HG02759 (cell line): ENCODE results near the gene VPS16.
A peak's percentile ranks its signal among the peaks of the same experiment; 100 is the strongest.

ENCODE experiments used
- ATAC-seq: cut with Tn5 transposase; IDR thresholded peaks from one replicate; pipeline ENCODE4 v1.9.1; 2021; ENCODE audit warnings: mild to moderate bottlenecking, moderate library complexity; ENCODE audit not compliant: unreplicated experiment

The VPS16 gene

DNA sequence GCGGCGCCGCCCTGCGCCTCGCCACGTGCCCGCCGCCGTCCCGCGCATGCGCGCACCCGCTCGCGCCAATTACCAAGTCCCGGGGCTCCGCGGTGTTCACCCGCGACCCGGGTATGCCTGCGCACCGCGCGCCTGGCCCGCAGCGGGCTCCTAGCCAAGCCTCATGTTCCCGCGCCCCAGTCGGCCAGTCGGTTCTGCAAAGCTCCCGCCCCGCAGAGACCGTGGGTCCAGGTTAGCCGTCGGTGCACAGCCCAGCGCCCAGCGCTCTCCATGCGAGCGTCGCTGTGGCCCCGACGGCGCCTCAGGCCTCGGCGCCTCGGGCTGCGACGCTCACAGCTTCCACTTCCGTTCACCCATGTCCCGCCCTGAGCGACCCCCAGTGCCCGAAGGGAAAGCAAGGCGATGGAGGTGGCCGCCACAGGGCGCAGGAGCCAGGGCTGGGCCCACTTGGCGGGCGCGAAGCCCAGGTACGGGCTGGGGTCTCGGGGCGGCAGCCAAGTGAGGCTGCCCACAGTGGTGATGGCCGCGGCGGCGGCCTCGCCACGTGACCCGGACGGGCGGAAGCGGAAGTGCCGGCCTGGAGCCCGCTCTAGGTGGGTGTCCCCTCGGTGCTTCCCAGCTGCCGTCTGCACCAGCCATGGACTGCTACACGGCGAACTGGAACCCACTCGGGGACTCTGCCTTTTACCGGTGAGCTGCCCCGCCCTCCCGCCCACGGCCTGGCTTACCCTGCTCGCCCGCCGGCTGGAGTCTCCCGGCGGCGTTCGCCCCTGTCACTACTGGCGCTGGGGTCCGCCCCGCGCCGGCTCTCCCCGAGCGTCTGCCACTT lies at the start of gene VPS16, which contains the start of gene PCED1A:
TSS of gene VPS16 (plus strand) at position 608 of the 829 bp plus-strand sequence. CDS start at position 638, 30 bp downstream.
TSS of gene PCED1A (minus strand) at position 518 of the 829 bp plus-strand sequence. CDS start 743 bp downstream, outside the sequence.
- ATAC-seq: peak; percentile 98

DNA sequence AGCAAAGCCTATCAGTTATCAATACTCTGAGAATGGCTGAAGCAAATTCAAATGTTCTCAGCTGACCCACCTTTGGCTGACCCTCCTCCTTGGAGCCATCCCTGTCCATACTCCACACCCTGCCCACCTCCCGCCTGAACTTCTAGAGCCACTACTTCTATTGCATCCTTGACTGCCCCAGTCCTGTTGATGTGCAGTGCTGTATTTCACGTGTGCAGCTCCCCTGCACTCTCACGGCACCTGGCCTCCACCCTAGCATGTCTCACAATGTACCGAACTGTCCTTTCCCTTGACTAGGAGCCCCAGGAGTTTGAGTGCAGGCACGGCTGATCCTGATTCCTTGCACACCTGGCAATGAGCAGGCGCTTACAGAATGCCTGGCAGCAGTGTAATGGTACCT lies 47.1 kb upstream of the VPS16 start:
- ATAC-seq: no peak

DNA sequence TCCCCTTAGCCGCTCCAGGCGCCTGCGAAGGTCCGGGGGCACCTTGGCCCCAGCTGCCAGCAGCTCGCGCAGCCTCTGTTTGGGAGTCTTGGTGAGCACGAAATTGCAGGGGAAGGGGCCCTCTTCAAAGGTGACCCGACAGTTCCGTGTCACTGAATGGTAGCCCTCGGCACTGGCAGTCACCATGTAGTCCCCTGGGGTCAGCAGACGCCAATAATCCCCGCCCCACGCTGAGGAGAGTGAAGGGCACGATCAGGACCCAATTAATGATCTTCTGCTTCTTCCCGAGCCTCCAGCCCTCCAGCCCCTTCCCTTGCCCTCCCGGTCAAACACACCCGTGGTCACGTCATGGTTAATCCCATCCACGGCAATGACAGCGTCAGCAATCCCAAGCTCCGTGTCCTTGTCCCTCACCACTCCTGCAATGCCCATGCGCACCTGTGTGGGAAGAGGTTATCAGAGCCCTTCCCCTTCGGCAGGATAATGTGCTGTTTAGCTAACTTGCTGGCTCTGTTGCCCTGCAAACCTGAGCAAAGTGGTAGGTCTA lies 46.3 kb upstream of the VPS16 start:
- no peak for ATAC-seq

DNA sequence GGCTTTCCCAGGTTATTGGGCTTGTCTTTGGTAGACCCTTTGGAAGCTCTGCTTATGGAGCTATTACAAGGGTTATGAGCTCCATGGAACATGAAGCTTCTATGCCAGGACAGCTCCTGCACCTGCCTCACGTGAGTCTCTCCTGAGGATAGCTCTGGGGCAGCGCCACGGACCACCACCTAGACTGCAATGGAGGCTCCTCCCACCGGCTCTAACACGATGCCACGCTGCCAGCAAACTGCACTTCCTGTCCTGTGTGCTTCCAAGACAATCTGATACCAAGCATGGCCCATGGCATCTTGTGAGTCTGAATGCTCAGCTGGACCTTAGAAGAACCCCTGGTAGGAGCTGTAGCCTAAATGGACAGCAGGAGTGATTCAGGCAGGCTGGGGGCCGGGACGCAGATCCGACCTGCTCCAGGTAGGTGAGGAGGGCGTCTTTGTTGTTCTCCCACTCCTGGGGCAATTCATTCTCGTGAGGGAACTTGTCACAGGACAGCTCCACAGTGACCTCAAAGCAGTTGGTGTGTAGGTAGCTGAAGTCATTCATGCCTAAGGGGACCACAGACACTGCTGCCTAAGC lies 45.6 kb upstream of the VPS16 start:
- no peak for ATAC-seq

DNA sequence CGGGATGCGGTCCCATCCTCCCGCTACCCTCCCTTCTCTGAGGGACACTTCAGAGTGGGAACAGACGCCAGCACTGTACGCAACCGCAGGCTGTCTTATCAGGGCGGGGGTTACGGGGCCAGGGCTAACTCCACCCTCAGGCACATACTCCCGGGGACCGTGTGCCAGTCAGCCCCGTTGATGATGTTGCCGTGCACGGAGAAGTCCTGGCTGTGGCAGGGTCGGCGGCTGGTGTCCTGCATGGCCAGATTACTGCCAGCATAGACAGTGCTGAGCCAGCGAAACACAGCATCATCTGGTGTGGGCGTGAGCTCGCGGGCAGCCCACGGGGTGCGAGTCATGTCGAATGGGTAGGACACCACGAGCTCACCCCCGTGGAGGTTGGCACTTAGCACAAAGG lies 45.1 kb upstream of the VPS16 start:
- no peak for ATAC-seq

DNA sequence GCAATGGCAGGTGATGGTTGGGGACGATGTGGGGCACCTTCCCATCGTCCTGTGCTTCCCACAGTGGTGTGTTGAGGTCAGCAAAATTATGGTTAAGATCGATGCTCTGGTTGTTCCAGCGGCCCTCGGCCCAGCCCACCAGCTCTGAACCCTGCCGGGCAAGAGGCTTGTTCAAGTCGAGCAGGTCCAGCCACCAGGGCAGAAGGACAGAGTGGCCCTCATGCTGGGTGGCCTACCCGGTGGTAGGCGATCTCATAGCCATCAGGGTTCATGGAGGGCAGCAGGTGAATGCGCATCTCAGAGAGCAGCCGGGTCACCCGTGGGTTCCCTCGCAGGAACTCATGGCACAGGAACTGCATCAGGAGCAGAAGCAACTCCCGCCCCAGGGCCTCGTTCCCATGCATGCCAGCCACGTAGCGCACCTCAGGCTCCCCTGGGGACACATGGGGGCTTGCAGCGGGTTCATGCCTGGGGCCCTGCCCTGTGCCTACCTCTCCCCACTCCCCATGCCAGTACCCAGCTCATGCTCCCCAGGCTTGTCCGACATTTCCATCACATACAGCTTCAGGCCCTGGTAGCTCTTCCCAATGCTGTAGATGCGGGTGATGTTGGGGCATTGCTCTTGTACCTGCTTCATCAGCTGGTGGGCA lies 44.4 kb upstream of the VPS16 start:
- ATAC-seq: no peak

DNA sequence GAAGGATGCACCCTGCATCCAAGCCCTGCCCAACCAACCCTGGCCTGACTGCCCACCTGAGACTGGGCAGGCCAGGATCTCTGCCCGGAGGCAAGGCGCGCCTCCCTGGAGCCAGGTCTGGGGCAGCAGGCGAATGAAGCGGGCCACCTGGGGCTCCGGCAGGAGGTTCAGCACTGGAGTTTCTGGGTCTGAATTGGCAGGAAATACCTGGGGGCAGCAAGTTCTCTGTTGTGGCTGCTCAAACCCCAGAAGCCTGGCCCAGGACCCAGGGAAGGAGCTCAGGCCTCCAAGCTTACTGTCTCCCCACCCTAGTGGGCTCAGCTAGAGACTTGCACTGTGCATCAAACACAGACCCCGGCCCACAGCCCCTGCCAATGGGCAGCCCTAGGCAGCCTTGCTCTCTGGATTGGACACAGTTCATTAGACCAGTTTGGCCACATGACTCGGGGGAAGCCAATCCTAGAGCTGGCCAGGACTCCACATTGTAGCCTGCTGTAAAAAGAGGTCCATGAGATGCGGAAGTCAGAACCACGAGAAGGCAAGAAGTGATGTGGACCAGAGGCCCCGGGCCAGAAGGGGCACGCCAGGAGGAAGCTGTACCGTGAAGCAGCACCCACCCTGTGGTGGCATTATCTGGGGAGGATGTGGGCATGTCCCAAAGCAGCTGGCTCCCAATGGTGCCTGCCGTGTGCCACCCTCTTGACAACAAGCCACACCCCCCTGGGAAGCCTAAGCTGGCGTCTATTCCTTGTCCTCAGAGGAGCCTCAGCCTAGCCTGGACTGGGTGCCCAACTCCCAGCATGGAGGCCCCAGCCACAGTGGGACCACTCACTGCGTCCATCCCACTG lies 43.2 kb upstream of the VPS16 start:
- ATAC-seq: no peak

DNA sequence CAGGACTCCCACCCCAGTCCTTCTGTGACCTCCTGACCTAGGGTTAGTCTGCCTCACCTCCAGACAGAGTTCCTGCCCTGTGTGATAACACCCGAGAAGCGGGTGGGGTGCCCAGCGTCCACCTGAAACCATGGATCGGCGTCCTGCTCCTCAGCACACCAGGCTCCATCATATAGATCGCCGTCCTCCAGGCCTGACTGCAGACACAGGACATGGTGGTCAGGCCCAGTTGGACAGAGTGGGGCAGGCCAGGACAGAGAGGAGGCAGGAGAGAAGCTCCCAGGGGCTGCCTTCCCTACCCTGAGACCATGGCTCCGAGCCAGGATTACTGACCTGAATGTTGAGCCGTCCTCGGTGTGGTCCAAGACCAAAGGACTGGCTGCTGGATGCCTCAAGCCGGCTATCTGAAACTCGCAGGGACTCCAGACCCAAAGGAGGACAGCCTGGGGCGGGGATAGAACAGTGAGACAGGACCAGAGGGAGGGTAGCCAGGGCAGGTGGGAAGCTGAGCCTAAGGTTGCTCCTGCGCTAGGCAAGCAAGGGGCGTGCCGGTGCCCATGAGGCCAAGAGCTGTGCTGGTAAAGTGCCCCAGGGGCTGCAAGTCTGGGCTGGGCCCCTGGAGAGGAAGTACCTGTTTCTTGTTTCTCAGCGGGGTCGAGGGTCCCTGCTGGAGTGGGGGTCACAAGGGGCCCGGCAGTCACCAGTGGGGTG lies 42.3 kb upstream of the VPS16 start:
- no peak for ATAC-seq

DNA sequence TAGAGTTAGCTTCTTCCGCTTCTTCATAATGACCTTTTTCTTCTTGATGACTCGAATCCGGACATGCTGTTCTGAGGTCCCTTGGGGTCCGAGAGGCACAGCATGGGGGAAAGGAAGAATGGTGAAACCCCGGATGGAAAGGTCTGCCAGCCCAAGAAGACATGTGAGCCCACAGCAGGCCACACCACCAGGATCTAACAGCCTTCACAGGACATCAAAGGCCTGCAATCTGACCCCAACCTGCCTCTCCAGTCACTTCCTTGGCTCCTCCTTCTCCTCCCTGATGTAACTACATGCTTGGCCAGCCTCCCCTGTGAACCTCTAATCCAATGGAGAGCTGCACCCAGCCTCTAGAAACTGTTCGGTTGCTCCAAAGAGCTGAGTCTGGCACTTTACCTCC lies 41.7 kb upstream of the VPS16 start:
- no peak for ATAC-seq

DNA sequence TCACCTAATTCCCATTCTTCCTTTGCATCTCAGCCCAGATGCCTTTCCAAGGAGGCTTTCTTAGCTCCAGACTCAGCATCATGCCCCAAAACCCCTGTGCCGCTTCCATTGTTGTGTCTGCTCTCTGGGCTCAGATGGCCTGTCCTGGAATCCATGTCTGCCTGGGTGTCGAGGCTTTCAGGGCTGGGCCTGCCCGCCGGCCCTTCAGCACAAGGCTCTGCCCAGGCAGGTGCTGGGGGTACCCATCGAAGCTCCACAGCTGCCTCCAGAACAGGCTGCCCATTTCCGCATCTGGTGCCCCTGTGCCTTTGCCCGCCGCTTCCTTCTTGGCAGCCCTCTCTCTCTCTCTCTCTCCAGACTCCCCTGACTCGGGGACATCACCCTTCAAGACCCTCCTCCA lies 41.3 kb upstream of the VPS16 start:
- ATAC-seq: no peak

DNA sequence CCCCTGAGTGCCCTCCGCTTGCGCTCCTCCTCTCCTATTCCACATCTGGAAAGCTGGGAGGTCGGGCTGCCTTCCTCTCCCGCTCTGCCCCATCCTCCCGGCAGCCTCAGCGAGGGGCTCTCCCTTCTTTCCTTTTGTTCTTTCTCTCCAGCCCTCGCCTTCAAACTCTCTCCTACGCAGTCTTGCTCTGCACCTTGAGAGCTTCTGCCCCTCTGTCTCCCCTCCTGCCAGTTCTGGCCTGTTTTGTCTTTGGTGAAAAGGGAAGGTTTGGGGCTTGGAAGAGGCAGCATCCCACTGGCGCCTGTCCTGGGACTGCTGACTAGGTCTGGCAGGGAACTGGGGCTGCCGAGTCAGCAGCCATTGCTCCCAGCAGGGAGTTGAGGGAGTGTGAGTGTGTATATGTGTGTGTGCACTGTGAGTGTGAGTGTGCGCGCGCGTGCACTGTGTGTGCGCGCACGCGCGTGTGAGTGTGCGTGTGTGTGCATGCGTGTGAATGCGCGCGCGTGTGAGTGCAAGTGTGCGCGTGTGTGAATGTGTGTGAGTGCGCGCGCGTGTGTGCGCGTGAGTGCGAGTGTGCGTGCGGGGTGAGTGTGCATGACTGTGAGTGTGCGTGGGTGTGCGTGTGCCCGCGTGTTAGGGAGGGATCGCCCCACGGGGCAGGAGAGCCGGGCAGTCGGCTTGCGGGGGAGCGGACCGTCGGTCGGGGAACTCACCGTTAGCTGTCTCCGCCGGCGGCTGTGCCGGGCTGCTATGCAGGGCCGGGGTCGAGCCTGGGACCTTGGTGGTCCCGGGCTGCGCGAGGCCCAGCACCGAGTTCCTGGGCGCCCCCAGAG lies 40.6 kb upstream of the VPS16 start:
- ATAC-seq: peak; percentile 27

DNA sequence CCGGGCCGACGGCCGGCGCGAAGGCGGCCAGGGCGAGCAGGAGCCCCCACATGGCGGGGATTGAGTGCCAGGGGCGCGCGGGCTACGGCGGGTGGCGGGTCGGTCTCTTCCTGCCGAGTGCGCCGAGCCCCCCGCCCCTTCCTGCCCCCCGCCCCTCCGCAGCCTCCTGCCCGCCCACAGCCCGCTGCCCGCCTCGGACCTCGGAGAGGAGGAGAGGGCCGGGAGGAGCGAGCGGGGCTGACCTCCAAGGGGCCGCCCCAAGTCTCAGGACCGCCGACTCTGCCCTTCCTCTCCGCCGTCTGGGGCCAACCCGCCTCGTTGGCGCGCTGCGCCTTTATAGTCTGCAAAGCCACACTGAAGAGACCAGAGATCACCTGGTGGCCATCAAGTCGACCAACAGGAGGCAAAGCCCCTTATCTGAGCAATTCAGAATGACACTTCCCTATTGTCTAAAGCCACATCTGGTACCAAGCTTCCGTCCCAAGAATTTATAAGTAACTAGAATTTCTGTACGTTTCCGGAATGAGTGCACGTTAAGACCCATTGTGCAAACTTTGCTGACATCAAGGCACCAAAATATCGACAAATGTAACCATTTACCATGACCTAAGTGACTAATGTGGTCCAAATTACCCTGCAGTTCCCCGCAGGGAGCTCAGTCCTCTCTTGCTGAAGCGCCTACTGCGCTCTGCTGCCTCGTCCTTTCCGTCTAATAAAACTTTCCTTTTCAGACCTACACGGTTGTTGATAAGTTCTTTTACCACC lies 39.8 kb upstream of the VPS16 start, which contains the start of gene CPXM1:
TSS of gene CPXM1 (minus strand) at position 107 of the 765 bp plus-strand sequence. CDS start at position 52, 55 bp downstream.
- peak; percentile 58 for ATAC-seq

DNA sequence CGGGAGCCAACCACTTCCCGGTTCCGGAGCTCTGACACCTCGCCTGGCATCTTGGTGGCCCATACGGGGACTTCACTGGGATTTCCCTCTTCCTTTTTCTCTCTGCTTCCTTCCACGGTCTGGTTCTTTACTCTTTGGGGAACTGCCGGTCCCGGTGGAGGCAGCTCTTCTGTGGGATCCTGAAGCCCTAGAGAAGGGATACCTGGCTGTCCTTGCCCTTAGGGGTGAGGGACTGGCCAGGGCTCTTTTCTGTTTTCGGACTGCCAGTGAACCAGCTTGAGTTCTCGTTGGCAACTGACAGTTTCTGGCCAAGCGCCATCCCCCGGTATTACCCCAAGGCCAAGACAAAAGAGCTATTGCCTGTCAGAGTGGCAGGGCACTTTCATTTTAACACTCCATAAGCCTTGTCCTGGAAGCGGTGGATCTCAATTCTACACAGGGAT lies 39.2 kb upstream of the VPS16 start:
- peak; percentile 10 for ATAC-seq

DNA sequence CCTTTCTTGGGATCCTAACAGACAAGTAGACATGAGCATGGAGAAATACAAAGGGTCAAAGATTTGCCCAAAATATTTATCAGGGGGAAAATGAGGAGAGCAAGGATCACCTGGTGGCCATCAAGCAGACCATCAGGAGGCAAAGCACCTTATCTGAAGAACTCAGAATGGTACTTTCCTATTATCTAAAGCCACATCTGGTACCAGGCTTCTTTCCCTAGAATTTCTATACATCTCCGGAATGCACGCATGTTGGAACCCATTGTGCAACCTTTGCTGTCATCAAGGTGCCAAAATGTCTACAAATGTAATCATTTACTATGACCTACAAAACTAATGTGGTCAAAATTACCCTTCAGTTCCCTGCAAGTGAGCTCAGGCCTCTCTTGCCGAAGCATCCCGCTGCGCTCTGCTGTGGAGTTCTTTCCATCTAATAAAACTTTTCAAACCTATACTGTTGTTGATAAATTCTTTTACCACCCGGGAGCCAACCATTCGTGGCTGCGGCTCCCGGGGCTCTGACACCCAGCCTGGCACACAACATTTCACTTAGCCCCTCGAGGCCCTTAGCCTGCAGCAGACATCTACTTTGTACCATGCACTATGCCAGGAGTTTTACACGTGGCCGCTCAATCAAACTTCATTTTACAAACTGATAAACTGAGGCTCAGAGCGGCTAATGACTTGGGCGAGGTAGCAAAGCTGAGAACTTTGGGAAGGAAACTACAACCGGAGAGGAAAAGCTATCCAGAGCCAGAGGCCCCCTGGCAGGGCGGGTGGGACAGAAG lies 36.3 kb upstream of the VPS16 start:
- no peak for ATAC-seq

DNA sequence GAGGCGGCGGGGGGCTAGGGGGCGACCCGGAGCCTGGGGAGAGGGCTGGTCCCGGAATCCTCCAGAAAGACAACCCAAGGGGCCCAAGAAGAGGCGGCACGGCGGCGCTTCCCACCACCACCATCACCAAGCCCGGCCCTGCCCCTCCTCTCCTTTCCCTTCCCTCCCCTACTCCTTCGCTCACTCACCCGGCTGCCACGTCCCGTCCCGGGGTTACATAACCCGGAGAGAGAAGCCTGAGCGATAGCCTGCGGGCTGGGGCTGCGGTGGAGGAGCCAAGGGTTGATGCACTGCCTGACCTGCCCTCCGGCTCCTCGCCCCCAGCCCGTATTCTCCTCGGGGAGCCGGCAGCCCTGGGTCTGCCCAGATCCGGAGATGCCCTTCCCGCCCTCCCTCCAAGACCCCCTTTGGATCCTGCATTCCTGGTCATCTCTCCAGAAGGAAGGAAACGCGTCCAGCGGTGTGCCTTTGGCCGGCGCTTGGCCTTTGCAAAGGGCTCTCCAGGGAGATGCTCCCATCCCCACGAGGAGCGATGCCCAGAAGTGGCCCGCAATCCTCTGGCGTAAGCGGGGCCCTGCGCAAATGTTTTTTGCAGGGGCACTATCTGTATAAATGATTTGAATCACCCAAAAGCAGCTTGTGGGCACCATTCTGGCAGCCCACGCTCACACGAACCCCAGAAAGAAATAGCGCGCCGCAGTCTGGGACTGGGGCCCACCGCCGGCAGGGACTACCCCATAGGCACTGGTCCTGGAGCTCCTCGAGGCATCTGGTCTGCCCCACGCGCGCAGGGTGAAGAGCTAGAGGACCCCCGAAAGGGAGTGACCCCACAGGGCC lies 35.5 kb upstream of the VPS16 start:
- ATAC-seq: no peak

DNA sequence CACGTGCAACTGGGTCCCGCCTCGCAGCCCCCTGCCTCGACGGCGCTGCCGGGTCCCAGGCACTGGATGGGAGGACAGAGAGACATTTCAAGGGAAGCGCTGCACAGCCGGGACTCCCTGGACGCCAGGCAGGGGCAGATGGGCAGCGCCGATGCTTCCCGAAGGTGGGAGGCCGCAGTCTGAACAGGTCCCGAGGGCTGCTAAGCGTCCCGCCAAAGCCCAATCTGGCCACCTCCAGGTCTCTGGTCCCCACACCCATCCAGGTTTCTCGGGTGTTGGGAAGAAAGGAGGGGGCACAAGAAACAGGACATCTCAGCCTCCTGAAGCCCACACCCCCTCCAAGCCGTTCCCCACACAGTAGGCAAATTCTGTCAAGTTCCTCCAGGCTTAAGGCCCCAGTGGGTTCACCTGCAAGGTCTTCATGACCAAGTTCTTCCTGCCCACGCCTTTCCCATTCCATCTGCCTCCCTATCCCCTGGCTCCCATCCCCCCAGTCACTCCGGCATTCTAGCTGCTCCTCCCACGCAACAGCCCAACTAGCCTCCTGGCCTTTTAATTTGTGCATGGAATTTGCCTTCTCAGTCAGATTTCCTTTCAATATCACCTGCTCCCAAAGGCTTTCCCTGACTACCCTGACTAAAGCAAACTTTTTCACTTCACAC lies 34.7 kb upstream of the VPS16 start:
- no peak for ATAC-seq
